Erythroblast (primary cell): ENCODE data around the gene VAV3.

Source experiments
- GATA1 ChIP-seq: IDR thresholded peaks from 2 replicates; pipeline ENCODE4 v1.6.1; 2011; ENCODE audit warnings: low read depth, mild to moderate bottlenecking, control low read depth, low read length, moderate library complexity
- POLR2A ChIP-seq: IDR thresholded peaks from 2 replicates; pipeline ENCODE4 v1.6.1; 2011; ENCODE audit warnings: mild to moderate bottlenecking, low read length

DNA sequence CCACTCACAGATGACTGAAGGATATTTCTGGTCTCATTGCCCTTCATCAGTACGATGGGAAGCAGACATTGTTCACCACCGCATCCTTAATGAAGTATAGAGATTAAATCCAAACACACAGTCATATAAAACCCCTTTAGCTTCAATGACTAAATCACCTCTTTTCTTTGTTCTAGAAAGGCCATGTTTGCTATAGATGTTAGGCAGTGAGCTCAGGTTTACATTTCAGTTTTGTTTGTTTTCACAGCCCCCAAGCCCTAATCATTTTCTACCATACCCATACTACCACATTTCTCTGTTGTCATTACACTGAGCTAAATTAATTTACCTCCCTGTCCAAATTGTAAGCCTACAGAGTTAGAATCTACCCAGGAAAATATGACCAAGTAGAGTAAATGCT lies 439.0 kb downstream of the VAV3 start:
- TF ChIP-seq POLR2A, result no peak
- TF ChIP-seq GATA1, result no peak
